NCI-H146 treated with DMSO at 0.1 percent for 48 hours (cell line): ENCODE results near the gene CXorf49.
"Not testable (repeated sequence)": the region's sequence is repeated elsewhere in the genome, so short reads cannot be mapped to it uniquely, and the experiment has no call there.

ENCODE experiments used
- DNase-seq: peaks from one replicate; lab custom pipeline; 2025; ENCODE audit not compliant: unreplicated experiment; lab: John Stamatoyannopoulos, UW

The CXorf49 gene

GRCh38 chrX:71718185-71718584 is at the start of gene CXorf49:
Gene CXorf49 (minus strand): TSS chrX:71718285. CDS start chrX:71718151, 134 bp downstream.
- not testable (repeated sequence) for DNase-seq

- not testable (repeated sequence) for DNase-seq
Observed at GRCh38 chrX:71767134-71767533, 49.0 kb upstream of the CXorf49 start.

GRCh38 chrX:71765613-71766012 is 47.5 kb upstream of the CXorf49 start:
- not testable (repeated sequence) for DNase-seq

GRCh38 chrX:71764832-71765231 is 46.7 kb upstream of the CXorf49 start:
- not testable (repeated sequence) for DNase-seq

GRCh38 chrX:71763049-71763448 is 45.0 kb upstream of the CXorf49 start, which contains the start of gene CXorf49B:
Gene CXorf49B (plus strand): TSS chrX:71763349. CDS start chrX:71763424, 75 bp downstream.
- DNase-seq, result not testable (repeated sequence)

GRCh38 chrX:71760688-71761281 is 42.7 kb upstream of the CXorf49 start:
- DNase-seq, result not testable (repeated sequence)

- DNase-seq, result not testable (repeated sequence)
Observed at GRCh38 chrX:71720289-71720886, 2.3 kb upstream of the CXorf49 start.

GRCh38 chrX:71719195-71719594 is 1.1 kb upstream of the CXorf49 start:
- DNase-seq, result not testable (repeated sequence)

- DNase-seq, result not testable (repeated sequence)
Observed at GRCh38 chrX:71716323-71716722, 1.8 kb downstream of the CXorf49 start.

- DNase-seq, result not testable (repeated sequence)
Observed at GRCh38 chrX:71715551-71715950, 2.5 kb downstream of the CXorf49 start.

GRCh38 chrX:71714064-71714463 is 4.0 kb downstream of the CXorf49 start:
- DNase-seq, result not testable (repeated sequence)

GRCh38 chrX:71702853-71703252 is 15.2 kb downstream of the CXorf49 start:
- DNase-seq, result not testable (repeated sequence)

- not testable (repeated sequence) for DNase-seq
Observed at GRCh38 chrX:71699023-71699344, 19.1 kb downstream of the CXorf49 start.

- DNase-seq, result not testable (repeated sequence)
Observed at GRCh38 chrX:71698299-71699022, 19.6 kb downstream of the CXorf49 start.

GRCh38 chrX:71697466-71698298 is 20.4 kb downstream of the CXorf49 start:
- DNase-seq, result not testable (repeated sequence)

- not testable (repeated sequence) for DNase-seq
Observed at GRCh38 chrX:71696641-71697465, 21.2 kb downstream of the CXorf49 start.

GRCh38 chrX:71679575-71680207 is 38.4 kb downstream of the CXorf49 start:
- no peak for DNase-seq

- not testable (repeated sequence) for DNase-seq
Observed at GRCh38 chrX:71677195-71677594, 40.9 kb downstream of the CXorf49 start.

- DNase-seq, result not testable (repeated sequence)
Observed at GRCh38 chrX:71676068-71676795, 41.9 kb downstream of the CXorf49 start.
